H1 (cell line): ENCODE results near the gene OXCT2.
A peak's percentile ranks its signal among the peaks of the same experiment; 100 is the strongest.

ENCODE experiments used
- CHD2 ChIP-seq: IDR thresholded peaks from 2 replicates; pipeline ENCODE4 v1.6.1; 2012; ENCODE audit warnings: low read length, improper control_type of control experiment
- SRF ChIP-seq: IDR thresholded peaks from 2 replicates; pipeline ENCODE4 v1.6.1; 2011; ENCODE audit warnings: mild to moderate bottlenecking, low read depth, low read length, moderate library complexity
- TF ChIP-seq, protein P1 (sequence below), 3 experiments: IDR thresholded peaks; 1 replicate in 2 of 3; 2 replicates in 1 of 3; pipeline versions ENCODE4 v1.5.1 to v1.6.1; 2011; ENCODE audit warnings: low read length in 3 of 3, mild to moderate bottlenecking in 3 of 3, inconsistent platforms in 2 of 3, low read depth in 1 of 3, moderate library complexity in 1 of 3; ENCODE audit not compliant: insufficient read depth in 1 of 3; ENCODE audit errors: control extremely low read depth in 1 of 3

DNA sequence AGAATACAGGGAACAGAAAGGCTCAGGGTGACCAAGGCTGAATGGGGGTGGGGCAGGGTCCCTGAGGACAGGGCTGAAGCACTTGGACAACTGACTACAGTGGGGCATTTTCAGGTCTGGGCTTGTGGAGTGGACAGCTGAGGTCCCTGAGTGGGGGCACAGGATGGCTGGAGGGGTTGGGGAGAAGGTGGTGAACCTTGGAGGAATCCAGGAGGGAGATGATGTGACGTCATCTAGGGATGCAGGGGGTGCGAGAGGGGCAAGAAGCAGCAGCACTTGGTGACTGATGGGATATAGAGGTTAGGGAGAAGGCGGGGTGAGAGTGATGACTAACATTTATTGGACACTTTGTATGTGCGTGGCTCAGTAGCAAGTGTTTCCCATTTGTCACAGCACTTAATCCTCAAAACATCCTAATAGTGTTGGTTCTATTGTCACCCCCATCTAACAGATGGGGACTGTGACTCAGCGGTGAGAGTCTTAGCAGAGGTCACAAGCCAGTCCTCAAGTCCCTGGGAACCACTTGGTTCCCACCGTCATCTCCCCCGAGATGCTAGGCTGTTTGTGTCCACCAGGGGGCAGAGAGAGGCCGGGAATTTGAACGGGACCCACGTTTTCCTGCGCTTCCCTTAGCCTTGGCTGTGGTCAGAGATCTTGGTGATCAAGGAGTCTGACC, 45.4 kb upstream of the OXCT2 start:
- TF ChIP-seq SRF (no peak), CHD2 (no peak; the same call in 1 of the 2 replicates)
- TF ChIP-seq, protein P1, sequence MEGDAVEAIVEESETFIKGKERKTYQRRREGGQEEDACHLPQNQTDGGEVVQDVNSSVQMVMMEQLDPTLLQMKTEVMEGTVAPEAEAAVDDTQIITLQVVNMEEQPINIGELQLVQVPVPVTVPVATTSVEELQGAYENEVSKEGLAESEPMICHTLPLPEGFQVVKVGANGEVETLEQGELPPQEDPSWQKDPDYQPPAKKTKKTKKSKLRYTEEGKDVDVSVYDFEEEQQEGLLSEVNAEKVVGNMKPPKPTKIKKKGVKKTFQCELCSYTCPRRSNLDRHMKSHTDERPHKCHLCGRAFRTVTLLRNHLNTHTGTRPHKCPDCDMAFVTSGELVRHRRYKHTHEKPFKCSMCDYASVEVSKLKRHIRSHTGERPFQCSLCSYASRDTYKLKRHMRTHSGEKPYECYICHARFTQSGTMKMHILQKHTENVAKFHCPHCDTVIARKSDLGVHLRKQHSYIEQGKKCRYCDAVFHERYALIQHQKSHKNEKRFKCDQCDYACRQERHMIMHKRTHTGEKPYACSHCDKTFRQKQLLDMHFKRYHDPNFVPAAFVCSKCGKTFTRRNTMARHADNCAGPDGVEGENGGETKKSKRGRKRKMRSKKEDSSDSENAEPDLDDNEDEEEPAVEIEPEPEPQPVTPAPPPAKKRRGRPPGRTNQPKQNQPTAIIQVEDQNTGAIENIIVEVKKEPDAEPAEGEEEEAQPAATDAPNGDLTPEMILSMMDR (IDR thresholded peaks at IDR 0.05; ENCODE audit: control extremely low read depth in 1 of 3, insufficient read depth in 1 of 3, low read depth in 1 of 3, low read length in 3 of 3): peak; percentile 81 to 85 (median 82)
